K562 (cell line): ENCODE results near the gene ASIC1. TPM values are rescaled to one million over a fixed set of nuclear protein-coding genes. Genes with fewer than 3 reads are reported as not detected.

ENCODE experiments used
- ATAC-seq: fragments of 200-7000 bp; cut with Tn5 transposase; 3 replicates; pipeline ENCODE4 v1.9.1; 2020; ENCODE audit warnings: moderate library complexity
- BruUV-seq: library from RNA; stranded (reverse); fragments of 400-500 nt; replicated peaks from 2 replicates; lab custom pipeline; 2021; lab: Mats Ljungman, UMichigan
- CTCF ChIA-PET: fragments of 300-600 bp; formaldehyde crosslinking; extraction: SDS; loops from one replicate; lab custom pipeline; 2021; ENCODE audit warnings: low intra/inter-chr PET ratio; lab: Yijun Ruan, JAX
- POLR2A ChIA-PET: fragments of 300-600, 350-650 bp; sonication (Branson Sonifier 250); formaldehyde crosslinking; extraction: SDS; loops from one replicate; lab custom pipeline; 2021; ENCODE audit warnings: antibody characterized with exemption, inconsistent platforms; lab: Yijun Ruan, JAX
- DNase-seq, 4 experiments: peaks; one replicate each; pipeline versions ENCODE4 v3.0.0 to v3.0.0-alpha.2; 2011 to 2018; ENCODE audit warnings: low spot score in 3 of 4, mixed read lengths in 3 of 4; ENCODE audit errors: extremely low read depth in 1 of 4
- FAIRE-seq: peaks from 2 replicates; lab custom pipeline; 2011; peaks lifted over from hg19 to GRCh38; lab: Jason Lieb, UNC
- H2AFZ ChIP-seq: 2 replicates; pipeline ENCODE4 v1.6.0; 2011; ENCODE audit warnings: low read depth, low read length, control low read depth, inconsistent platforms
- H3K27ac ChIP-seq: fragments of 200-600 bp; 3 replicates; pipeline ENCODE4 v1.8.0; 2011; ENCODE audit warnings: low read depth, mild to moderate bottlenecking, control low read depth, inconsistent platforms, low read length, moderate library complexity, mixed read lengths; ENCODE audit errors: extremely low read depth
- H3K27me3 ChIP-seq, 2 experiments: fragments of 300-600 bp in 1 of 2; 2 replicates in 1 of 2; 3 replicates in 1 of 2; pipeline versions ENCODE4 v1.6.0 to v1.8.0; 2011; ENCODE audit warnings: inconsistent platforms in 2 of 2, low read length in 2 of 2, mild to moderate bottlenecking in 1 of 2, mixed read lengths in 1 of 2, moderate library complexity in 1 of 2; ENCODE audit not compliant: control insufficient read depth in 2 of 2, insufficient read depth in 2 of 2
- H3K36me3 ChIP-seq: fragments of 300-600 bp; 3 replicates; pipeline ENCODE4 v1.8.0; 2011; ENCODE audit warnings: mild to moderate bottlenecking, low read length, inconsistent platforms; ENCODE audit not compliant: control insufficient read depth, insufficient read depth
- H3K4me1 ChIP-seq, 2 experiments: fragments of 200-600 bp in 1 of 2; replicated peaks in 1 of 2; 2 replicates in 1 of 2; 3 replicates in 1 of 2; pipeline versions ENCODE4 v1.5.1 to v1.8.0; 2011; ENCODE audit warnings: inconsistent platforms in 2 of 2, low read length in 2 of 2, mild to moderate bottlenecking in 1 of 2, mixed read lengths in 1 of 2, moderate library complexity in 1 of 2; ENCODE audit not compliant: control insufficient read depth in 2 of 2, insufficient read depth in 2 of 2
- H3K4me2 ChIP-seq: 2 replicates; pipeline ENCODE4 v1.6.1; 2011; ENCODE audit warnings: low read length, control low read depth, inconsistent platforms, mixed read lengths; ENCODE audit not compliant: insufficient read depth
- H3K4me3 ChIP-seq: fragments of 200-600 bp; sonication (generic), shearing (Covaris generic); 2 replicates; pipeline ENCODE4 v1.5.1; 2016; ENCODE audit warnings: control low read depth, inconsistent platforms
- H3K79me2 ChIP-seq: fragments of 200-600 bp; 3 replicates; pipeline ENCODE4 v1.8.0; 2011; ENCODE audit warnings: low read length, inconsistent platforms; ENCODE audit not compliant: control insufficient read depth, insufficient read depth
- H3K9ac ChIP-seq, 2 experiments: 2 replicates each; pipeline versions ENCODE4 v1.6.0 to v1.6.1; 2011; ENCODE audit warnings: low read depth in 2 of 2, low read length in 2 of 2, control low read depth in 1 of 2, inconsistent platforms in 1 of 2, mild to moderate bottlenecking in 1 of 2, mixed read lengths in 1 of 2; ENCODE audit not compliant: insufficient read depth in 1 of 2
- H3K9me1 ChIP-seq: one replicate; pipeline ENCODE4 v1.6.0; 2011; ENCODE audit warnings: inconsistent platforms, mild to moderate bottlenecking, low read length, moderate library complexity; ENCODE audit not compliant: control insufficient read depth, insufficient read depth
- H3K9me3 ChIP-seq: replicated peaks from 2 replicates; pipeline ENCODE4 v1.5.1; 2011; ENCODE audit warnings: low read depth, low read length, inconsistent platforms; ENCODE audit not compliant: control insufficient read depth, insufficient read depth
- H4K20me1 ChIP-seq: replicated peaks from 2 replicates; pipeline ENCODE4 v1.6.1; 2011; ENCODE audit warnings: low read length, inconsistent platforms, mixed read lengths; ENCODE audit not compliant: control insufficient read depth, insufficient read depth
- MAFK ChIP-seq: IDR thresholded peaks from 2 replicates; pipeline ENCODE4 v1.6.1; 2011; ENCODE audit warnings: low read length, improper control_type of control experiment
- NELFE ChIP-seq: IDR thresholded peaks from 2 replicates; pipeline ENCODE4 v1.6.1; 2011; ENCODE audit warnings: mild to moderate bottlenecking; ENCODE audit not compliant: insufficient read depth, insufficient read length
- PRMT5 ChIP-seq: sonication (generic); formaldehyde crosslinking; IDR thresholded peaks from 2 replicates; pipeline ENCODE4 v1.5.0; 2020; ENCODE audit warnings: missing genetic modification reagents
- ZNF778 ChIP-seq: fragments of 450-650 bp; formaldehyde crosslinking; IDR thresholded peaks from 2 replicates; pipeline ENCODE4 v1.4.0; 2020; ENCODE audit warnings: mild to moderate bottlenecking, moderate library complexity
- WGBS: fragments of 100-300 bp; shearing (Covaris generic); methylation state at CpG from one replicate; pipeline ENCODE4 v1.1.6; 2016; ENCODE audit warnings: low coverage, mixed read lengths; ENCODE audit not compliant: insufficient coverage; ENCODE audit errors: missing lambda C conversion rate; 5-methylcytosine and 5-hydroxymethylcytosine counted together
- in situ Hi-C: fragments of 300-500 bp; cut with MboI; formaldehyde crosslinking; loops from 4 replicates; pipeline ENCODE4 v1.15.0; 2018; ENCODE audit warnings: inconsistent platforms, mixed read lengths
- intact Hi-C: fragments of 100-400 bp; cut with micrococcal nuclease; formaldehyde crosslinking; loops from 2 replicates; pipeline ENCODE4 v1.14.2; 2022
- polyA plus RNA-seq, 8 experiments: library from polyadenylated mRNA; depleted of rRNA in 4 of 8; stranded (reverse) in 5 of 8; unstranded in 3 of 8; fragments of >200 nt; fragmentation: Nextera tagmentation in 2 of 8; fragmentation: Illumina TruSeq in 1 of 8; extraction: Ambion mirVana in 2 of 8; extraction: Trizol in 1 of 8; gene quantifications; 2 replicates each; pipeline versions ENCODE4 v1.2.1 to v1.2.3, GENCODE V29; 2011 to 2014; ENCODE audit warnings: inconsistent platforms in 1 of 8, missing spikeins in 1 of 8
- total RNA-seq, 7 experiments: library from RNA; depleted of rRNA in 6 of 7; stranded (reverse); fragments of >200 nt in 6 of 7; fragmentation: Illumina TruSeq in 2 of 7; extraction: Trizol in 2 of 7; gene quantifications; 2 replicates each; pipeline versions ENCODE4 v1.2.1 to v1.2.3, GENCODE V29; 2011 to 2021; ENCODE audit warnings: low replicate concordance in 1 of 7
- TF ChIP-seq, protein P1 (sequence below), 2 experiments: fragments of 450-650 bp; IDR thresholded peaks; 2 replicates each; pipeline ENCODE4 v1.6.1; 2016

ASIC1 gene
- total and polyA plus RNA-seq, 9 of the 15 experiments (the other 6 are each of a cell fraction or from before 2014, with no cell fraction given) = 0.01 to 1.7 (median 0.45) TPM

DNA sequence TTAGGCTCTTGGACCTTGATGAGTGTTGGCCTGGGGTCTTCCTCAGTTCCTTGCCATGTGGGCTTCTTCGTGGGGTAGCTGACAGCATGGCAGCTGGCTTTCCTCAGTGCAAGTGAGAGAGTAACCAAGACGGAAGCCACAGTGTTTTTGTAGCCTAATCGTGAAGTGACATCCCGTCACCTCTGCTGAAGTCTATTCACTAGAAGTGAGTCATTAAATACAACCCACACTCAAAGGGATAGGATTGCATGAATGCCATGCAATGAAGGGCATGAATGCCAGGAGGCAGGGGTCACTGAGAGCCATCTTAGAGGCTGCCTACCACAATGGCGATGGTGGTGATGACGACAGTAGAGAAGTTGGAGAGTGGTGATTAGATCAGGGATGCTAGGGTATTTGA is 13.5 kb upstream of the ASIC1 start:
- ChIA-PET POLR2A (no interaction called here), CTCF (no interaction called here)
- Histone ChIP-seq H3K4me3 (no peak overlapping the region), H3K79me2 (no peaks in the 10 kb centered on the region), H3K9me1 (no peaks in the 10 kb centered on the region), H3K4me2 (no peak overlapping the region), H3K27ac (no peak overlapping the region), H3K36me3 (no peaks in the 10 kb centered on the region), H3K9me3 (no peaks in the 10 kb centered on the region), H3K9ac (no peak overlapping the region), H2AFZ (no peak overlapping the region), H4K20me1 (0 out of 2 replicates have a peak, but pooled peaks cover 7% of the 10 kb centered on the region), H3K4me1 (peaks cover 35 to 38% of the 10 kb centered on the region in 2 experiments), H3K27me3 (no peaks in the 10 kb centered on the region)
- 49% methylated on average over 6 of the region's 6 CpGs for WGBS
- ATAC-seq (no peak), DNase-seq (no peak), FAIRE-seq (no peak)
- intact Hi-C loops (no loop called here), in situ Hi-C loops (no loop called here)
- BruUV-seq = no TSS peak
- TF ChIP-seq, protein P1, sequence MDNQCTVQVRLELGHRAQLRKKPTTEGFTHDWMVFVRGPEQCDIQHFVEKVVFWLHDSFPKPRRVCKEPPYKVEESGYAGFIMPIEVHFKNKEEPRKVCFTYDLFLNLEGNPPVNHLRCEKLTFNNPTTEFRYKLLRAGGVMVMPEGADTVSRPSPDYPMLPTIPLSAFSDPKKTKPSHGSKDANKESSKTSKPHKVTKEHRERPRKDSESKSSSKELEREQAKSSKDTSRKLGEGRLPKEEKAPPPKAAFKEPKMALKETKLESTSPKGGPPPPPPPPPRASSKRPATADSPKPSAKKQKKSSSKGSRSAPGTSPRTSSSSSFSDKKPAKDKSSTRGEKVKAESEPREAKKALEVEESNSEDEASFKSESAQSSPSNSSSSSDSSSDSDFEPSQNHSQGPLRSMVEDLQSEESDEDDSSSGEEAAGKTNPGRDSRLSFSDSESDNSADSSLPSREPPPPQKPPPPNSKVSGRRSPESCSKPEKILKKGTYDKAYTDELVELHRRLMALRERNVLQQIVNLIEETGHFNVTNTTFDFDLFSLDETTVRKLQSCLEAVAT (IDR thresholded peaks at IDR 0.05) = no peak
- TF ChIP-seq NELFE (no peak), MAFK (no peak), PRMT5 (CRISPR knock-in tag) (no peak), ZNF778 (CRISPR knock-in tag) (no peak)
